ENCODE data around the gene NOP56. TPM values are rescaled to one million over a fixed set of nuclear protein-coding genes. Genes with fewer than 3 reads are reported as not detected.

Gene NOP56
- total and polyA plus RNA-seq, 2 donors (not counting 3 experiments of a cell fraction or from before 2014, with no cell fraction given) = 151 to 329 TPM

DNA sequence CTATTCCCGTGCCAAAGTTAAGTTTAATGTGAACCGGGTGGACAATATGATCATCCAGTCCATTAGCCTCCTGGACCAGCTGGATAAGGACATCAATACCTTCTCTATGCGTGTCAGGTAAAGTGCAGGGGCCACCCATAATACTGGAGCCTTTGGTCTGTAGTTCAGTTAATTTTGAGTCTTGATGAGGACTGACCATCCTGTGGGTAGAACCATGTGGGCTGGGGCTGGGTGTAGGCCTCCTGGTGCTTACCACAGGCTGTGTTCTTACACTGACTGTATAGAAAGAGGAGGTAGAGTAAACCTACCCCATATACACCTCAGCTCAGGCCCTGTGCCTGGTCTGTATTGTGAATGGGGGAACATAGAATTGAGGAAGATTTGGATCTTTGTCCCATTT, 2.4 kb downstream of the NOP56 start:
- Histone ChIP-seq H2AFZ (ENCODE audit: low read depth, low read length) (no peak overlapping the region), H3K4me3 (replicated peaks in 1 of 3; ENCODE audit: insufficient read depth in 1 of 3, low read depth in 1 of 3, low read length in 3 of 3) (peak overlapping the region in 1 of 3 experiments; percentile 98), H3K9me3 (replicated peaks; ENCODE audit: control insufficient read depth, insufficient read depth, low read length) (no peaks in the 10 kb centered on the region), H4K20me1 (replicated peaks; ENCODE audit: control insufficient read depth, extremely low read depth, insufficient read depth, low read length) (peaks cover 3% of the 10 kb centered on the region), H3K36me3 (ENCODE audit: control insufficient read depth in 2 of 2, extremely low read depth in 1 of 2, insufficient read depth in 2 of 2, low read length in 2 of 2) (peaks cover 33 to 46% of the 10 kb centered on the region in 2 experiments), H3K4me2 (ENCODE audit: insufficient read depth, low read length) (peak overlapping the region; percentile 68), H3K27me3 (ENCODE audit: control insufficient read depth in 2 of 2, insufficient read depth in 2 of 2, low read length in 2 of 2) (no peaks in the 10 kb centered on the region), H3K4me1 (ENCODE audit: control insufficient read depth, extremely low read depth, insufficient read depth, low read length) (peaks cover 25% of the 10 kb centered on the region), H3K79me2 (ENCODE audit: control insufficient read depth, insufficient read depth, low read length) (peaks cover 58% of the 10 kb centered on the region), H3K9ac (replicated peaks; ENCODE audit: extremely low read depth, insufficient read depth, low read length) (no peak overlapping the region), H3K27ac (ENCODE audit: insufficient read depth, low read depth, low read length) (no peak overlapping the region), H3K9me1 (replicated peaks; ENCODE audit: control insufficient read depth, extremely low read depth, insufficient read depth, low read length) (no peaks in the 10 kb centered on the region)
- BruUV-seq (replicated peaks) = no TSS peak
- no peak for TF ChIP-seq MYC (IDR thresholded peaks at IDR 0.05; ENCODE audit: low read depth, low read length)
- TF ChIP-seq, protein P1, sequence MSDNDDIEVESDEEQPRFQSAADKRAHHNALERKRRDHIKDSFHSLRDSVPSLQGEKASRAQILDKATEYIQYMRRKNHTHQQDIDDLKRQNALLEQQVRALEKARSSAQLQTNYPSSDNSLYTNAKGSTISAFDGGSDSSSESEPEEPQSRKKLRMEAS (IDR thresholded peaks at IDR 0.05; ENCODE audit: insufficient read depth, insufficient read length) = no peak
- TF ChIP-seq POLR2AphosphoS5 (IDR thresholded peaks at IDR 0.05; ENCODE audit: insufficient read depth, low read depth, low read length) = no peak
- no peak for TF ChIP-seq FOS (IDR thresholded peaks at IDR 0.05; ENCODE audit: borderline replicate concordance, insufficient read depth, low read length)
- TF ChIP-seq EZH2 (IDR thresholded peaks at IDR 0.05; ENCODE audit: borderline replicate concordance, low read depth, low read length, severe bottlenecking) = no peak
- TF ChIP-seq, protein P2, sequence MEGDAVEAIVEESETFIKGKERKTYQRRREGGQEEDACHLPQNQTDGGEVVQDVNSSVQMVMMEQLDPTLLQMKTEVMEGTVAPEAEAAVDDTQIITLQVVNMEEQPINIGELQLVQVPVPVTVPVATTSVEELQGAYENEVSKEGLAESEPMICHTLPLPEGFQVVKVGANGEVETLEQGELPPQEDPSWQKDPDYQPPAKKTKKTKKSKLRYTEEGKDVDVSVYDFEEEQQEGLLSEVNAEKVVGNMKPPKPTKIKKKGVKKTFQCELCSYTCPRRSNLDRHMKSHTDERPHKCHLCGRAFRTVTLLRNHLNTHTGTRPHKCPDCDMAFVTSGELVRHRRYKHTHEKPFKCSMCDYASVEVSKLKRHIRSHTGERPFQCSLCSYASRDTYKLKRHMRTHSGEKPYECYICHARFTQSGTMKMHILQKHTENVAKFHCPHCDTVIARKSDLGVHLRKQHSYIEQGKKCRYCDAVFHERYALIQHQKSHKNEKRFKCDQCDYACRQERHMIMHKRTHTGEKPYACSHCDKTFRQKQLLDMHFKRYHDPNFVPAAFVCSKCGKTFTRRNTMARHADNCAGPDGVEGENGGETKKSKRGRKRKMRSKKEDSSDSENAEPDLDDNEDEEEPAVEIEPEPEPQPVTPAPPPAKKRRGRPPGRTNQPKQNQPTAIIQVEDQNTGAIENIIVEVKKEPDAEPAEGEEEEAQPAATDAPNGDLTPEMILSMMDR (IDR thresholded peaks at IDR 0.05; ENCODE audit: extremely low read depth in 1 of 2, insufficient read depth in 1 of 2, low read depth in 1 of 2, low read length in 2 of 2) = no peak
- no peak for TF ChIP-seq JUN (IDR thresholded peaks at IDR 0.05; ENCODE audit: borderline replicate concordance, insufficient read depth, insufficient read length, low read depth)
- TF ChIP-seq POLR2A (IDR thresholded peaks at IDR 0.05; ENCODE audit: low read depth, low read length) = no peak
- no peak for TF ChIP-seq GATA2 (IDR thresholded peaks at IDR 0.05; ENCODE audit: insufficient read depth, insufficient read length, low read depth, low read length)
- intact Hi-C loops (cut with micrococcal nuclease) (loop anchor here (5.0 to 10.0 kb wide), 2 partner anchors 148 to 550 kb away; partner anchors contain the start of genes STK35 and ZNF343), dilution Hi-C loops (cut with MboI; ENCODE audit: extremely low pct_ligation_motif_present, low sequenced_read_pairs) (no loop called here)
- ChIA-PET POLR2A (interaction anchor here (0.8 kb wide), 1 partner anchor 9 kb away, joined by 3 read pairs; the partner anchor contains the start of gene IDH3B), CTCF (no interaction called here)
- DNase-seq (ENCODE audit: low read depth, low spot score) (no peak), FAIRE-seq (no peak)

Measured in endothelial cell of umbilical vein (primary cell).